Skeletal muscle satellite cell (primary cell): ENCODE measurements around the gene MSS51.

ENCODE experiments used
- H3K27me3 ChIP-seq: 2 replicates; pipeline ENCODE4 v1.7.0; 2013; ENCODE audit warnings: low read length; ENCODE audit not compliant: control insufficient read depth, insufficient read depth
- H3K36me3 ChIP-seq: 2 replicates; pipeline ENCODE4 v1.7.0; 2013; ENCODE audit warnings: mild to moderate bottlenecking, control low read depth, low read length; ENCODE audit not compliant: insufficient read depth
- H3K4me1 ChIP-seq: 2 replicates; pipeline ENCODE4 v1.7.0; 2013; ENCODE audit warnings: low read length; ENCODE audit not compliant: control insufficient read depth, insufficient read depth
- H3K4me2 ChIP-seq: 2 replicates; pipeline ENCODE4 v1.7.0; 2013; ENCODE audit warnings: mild to moderate bottlenecking, low read length
- H3K4me3 ChIP-seq: 2 replicates; pipeline ENCODE4 v1.7.0; 2013; ENCODE audit warnings: low read length
- H3K9ac ChIP-seq: 2 replicates; pipeline ENCODE4 v1.7.0; 2013; ENCODE audit warnings: mild to moderate bottlenecking, low read depth, low read length, moderate library complexity
- H3K9me3 ChIP-seq: replicated peaks from 2 replicates; pipeline ENCODE4 v1.7.0; 2013; ENCODE audit warnings: mild to moderate bottlenecking, control low read depth, low read length

MSS51 gene

DNA sequence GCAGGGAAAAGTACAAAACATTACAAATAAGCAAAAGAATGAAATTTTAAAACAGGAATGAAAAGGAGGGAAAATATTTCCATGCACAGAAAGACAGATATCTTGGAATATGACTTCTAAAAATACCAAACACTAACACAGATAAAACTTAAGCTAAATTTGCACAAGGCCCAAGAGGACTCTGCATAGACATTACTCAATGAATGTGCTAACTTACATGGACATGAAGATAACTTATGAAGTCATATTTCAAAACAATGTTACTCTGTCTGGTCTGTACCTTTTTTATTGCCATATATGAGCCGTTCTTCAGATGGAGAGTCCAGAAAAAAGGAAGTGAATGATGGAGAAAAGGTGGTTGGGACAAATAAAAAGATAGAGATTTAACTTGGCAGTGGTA is 15.0 kb upstream of the MSS51 start:
- Histone ChIP-seq H3K4me1 (no peaks in the 10 kb centered on the region), H3K9ac (no peak overlapping the region), H3K9me3 (no peaks in the 10 kb centered on the region), H3K36me3 (peaks cover 17% of the 10 kb centered on the region), H3K4me3 (no peak overlapping the region), H3K4me2 (no peak overlapping the region), H3K27me3 (no peaks in the 10 kb centered on the region)

DNA sequence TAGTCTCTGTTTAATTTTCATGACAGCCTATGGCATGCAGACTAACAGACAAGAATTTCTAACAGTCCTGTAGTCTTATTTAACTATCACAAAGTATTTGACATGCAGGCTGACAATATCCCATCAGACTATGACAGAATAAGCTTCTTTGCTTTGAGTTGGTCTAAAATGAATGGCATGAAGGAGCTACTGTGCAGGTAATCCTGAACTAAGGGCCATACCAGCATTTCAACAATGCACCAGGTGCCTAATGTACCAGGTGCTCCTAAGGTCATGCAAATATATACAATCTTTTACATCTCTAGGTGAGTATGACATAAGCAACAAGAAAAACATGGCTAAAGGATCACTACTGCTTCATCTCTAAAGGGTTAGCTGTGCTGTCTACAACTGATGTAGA is 13.6 kb upstream of the MSS51 start:
- H3K4me3 ChIP-seq, result no peak overlapping the region
- no peak overlapping the region for H3K4me2 ChIP-seq
- no peaks in the 10 kb centered on the region for H3K9me3 ChIP-seq
- H3K27me3 ChIP-seq, result no peaks in the 10 kb centered on the region
- no peaks in the 10 kb centered on the region for H3K4me1 ChIP-seq
- H3K36me3 ChIP-seq, result peaks cover 14% of the 10 kb centered on the region
- H3K9ac ChIP-seq, result no peak overlapping the region

DNA sequence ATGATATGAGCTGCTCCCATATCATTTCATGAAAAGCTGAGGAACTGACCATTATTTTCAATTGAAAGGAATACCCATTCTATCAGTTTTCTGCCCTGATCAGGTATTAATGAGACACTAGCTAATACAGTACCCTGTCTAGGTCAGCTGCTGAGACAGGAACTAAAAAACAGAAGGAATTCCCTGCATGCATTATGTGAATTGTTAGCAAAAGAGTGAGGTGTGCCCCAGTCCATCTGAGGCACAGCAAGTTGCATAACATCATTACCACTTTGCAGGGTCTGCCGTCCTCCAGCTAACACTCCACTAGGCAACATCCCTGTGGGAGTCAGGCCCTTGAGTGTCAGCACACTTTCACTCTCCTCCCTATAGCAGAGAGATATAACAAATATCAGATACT is 11.1 kb upstream of the MSS51 start:
- no peak overlapping the region for H3K4me3 ChIP-seq
- no peaks in the 10 kb centered on the region for H3K9me3 ChIP-seq
- no peak overlapping the region for H3K9ac ChIP-seq
- H3K4me1 ChIP-seq, result peaks cover 14% of the 10 kb centered on the region
- no peaks in the 10 kb centered on the region for H3K27me3 ChIP-seq
- H3K36me3 ChIP-seq, result peaks cover 16% of the 10 kb centered on the region
- H3K4me2 ChIP-seq, result no peak overlapping the region

DNA sequence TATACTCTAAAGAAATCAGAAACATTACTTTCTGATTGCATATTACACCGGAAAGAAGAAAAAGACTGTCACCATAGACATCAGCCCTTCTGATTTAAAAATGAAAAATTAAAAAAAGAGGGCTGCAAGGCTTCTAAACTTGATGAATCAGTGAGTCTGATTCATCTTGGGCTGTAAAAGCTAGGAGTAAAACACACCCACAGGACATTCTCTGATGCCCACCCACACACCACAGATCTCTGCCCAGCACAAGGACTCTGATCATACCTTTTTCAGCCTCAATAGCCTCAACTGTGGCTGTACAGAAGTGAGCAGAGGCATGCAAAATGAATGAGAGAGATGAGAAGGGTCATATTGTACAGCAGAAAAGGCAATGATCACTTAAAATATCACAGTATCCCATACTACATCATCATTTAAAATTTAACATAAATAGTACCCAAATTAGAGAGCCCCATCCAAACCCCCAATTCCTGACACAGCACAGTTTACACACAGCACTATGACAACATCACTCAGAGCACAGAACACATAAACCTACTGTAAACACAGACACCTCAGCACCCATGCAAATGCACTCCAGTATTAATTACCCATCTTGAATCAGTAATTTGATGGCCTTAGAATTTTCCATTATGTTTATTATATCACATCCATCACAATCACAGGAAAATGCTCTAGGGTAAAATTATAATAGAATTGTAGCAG is 6.4 kb upstream of the MSS51 start:
- Histone ChIP-seq H3K36me3 (peaks cover 33% of the 10 kb centered on the region), H3K4me2 (peak overlapping the region; percentile 74), H3K4me1 (peaks cover 29% of the 10 kb centered on the region), H3K9me3 (no peaks in the 10 kb centered on the region), H3K27me3 (no peaks in the 10 kb centered on the region), H3K9ac (peak overlapping the region; percentile 41), H3K4me3 (peak overlapping the region; percentile 40)

DNA sequence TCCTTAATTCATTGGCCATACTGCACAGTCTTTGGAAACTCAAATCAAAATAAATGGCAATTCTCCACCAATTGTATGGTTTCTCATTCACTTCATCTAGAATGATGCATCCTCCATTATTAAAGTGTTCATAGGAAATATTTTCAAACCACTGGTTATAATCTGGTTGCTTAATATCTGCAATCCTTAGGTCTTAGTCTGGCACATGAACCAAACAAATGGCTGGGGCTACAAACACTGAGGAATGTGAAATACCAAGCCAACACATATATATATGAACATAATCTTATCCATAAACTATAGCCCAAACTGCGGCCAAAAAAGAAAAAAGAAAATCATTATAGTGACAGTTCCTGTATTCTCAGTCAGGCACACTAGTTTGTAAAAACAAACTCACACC is 5.7 kb upstream of the MSS51 start:
- H3K36me3 ChIP-seq, result peaks cover 31% of the 10 kb centered on the region
- H3K4me2 ChIP-seq, result peak overlapping the region; percentile 74
- peak overlapping the region; percentile 41 for H3K9ac ChIP-seq
- no peaks in the 10 kb centered on the region for H3K27me3 ChIP-seq
- H3K9me3 ChIP-seq, result no peaks in the 10 kb centered on the region
- H3K4me1 ChIP-seq, result peaks cover 29% of the 10 kb centered on the region
- H3K4me3 ChIP-seq, result peak overlapping the region; percentile 40

DNA sequence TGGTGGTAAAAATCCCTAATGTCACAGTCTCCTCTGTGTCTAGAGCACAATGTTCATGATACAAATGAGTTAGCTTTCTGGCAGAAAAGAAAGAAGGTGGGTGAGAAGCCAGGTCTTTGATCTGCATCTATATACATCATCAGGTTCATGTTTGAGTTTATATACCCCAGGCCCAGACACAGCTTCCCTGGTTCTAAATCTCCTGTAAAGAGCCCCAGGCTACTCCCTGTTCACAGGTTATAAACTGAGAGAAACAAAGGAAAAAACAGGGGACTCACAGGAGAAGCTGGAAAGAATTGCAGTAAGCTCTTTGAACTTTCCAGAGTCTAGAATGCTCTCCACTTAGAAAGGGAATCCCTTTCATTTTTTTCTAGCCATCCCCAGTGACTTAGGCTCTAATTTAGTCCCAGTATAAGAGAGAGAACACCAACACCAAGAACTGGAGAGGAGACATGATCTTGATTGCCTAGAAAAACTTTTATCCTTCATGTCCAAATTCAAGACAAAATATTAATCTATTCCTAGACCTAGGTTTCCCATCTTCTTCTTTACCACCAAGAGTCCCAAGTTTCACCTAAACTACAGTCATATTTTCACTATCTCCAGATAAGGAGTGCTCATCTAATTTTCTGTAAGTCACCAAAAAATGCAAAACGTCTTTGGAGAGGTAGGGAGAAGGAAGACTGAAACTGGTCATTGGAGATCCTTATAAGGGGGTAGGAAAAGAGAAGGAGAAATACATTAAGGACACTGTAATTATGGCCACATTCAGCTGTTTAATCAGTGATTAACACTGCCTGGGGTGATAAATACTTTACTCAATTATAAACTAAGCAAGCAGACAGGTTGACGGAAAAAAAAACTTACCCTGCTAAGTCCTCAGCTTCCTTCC is 469 bp downstream of the MSS51 start:
- Histone ChIP-seq H3K9ac (no peak overlapping the region), H3K4me2 (no peak overlapping the region), H3K4me1 (peaks cover under 1% of the 10 kb centered on the region), H3K9me3 (no peaks in the 10 kb centered on the region), H3K36me3 (peaks cover 37% of the 10 kb centered on the region), H3K4me3 (no peak overlapping the region), H3K27me3 (no peaks in the 10 kb centered on the region)

DNA sequence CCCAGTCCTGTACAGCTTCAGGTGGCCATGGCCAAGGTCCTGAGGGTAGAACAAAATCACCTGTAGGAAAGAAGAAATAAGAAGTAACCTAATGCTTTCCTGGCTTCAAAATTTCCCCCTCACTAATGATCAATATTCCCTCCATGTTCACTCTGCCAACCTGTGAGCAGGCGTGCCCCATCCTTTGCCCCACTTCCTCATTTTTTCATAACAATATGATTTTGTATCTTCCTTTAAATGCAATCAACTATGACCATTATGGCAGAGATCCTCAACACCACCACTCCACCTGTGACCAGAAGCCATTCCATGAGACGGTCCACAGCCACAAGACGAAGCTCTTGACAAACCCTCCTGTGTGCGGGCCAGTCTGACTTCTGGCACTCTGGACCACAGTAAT is 7.0 kb downstream of the MSS51 start:
- Histone ChIP-seq H3K4me1 (no peaks in the 10 kb centered on the region), H3K27me3 (no peaks in the 10 kb centered on the region), H3K36me3 (peaks cover 64% of the 10 kb centered on the region), H3K4me2 (no peak overlapping the region), H3K9ac (no peak overlapping the region), H3K4me3 (no peak overlapping the region), H3K9me3 (no peaks in the 10 kb centered on the region)

DNA sequence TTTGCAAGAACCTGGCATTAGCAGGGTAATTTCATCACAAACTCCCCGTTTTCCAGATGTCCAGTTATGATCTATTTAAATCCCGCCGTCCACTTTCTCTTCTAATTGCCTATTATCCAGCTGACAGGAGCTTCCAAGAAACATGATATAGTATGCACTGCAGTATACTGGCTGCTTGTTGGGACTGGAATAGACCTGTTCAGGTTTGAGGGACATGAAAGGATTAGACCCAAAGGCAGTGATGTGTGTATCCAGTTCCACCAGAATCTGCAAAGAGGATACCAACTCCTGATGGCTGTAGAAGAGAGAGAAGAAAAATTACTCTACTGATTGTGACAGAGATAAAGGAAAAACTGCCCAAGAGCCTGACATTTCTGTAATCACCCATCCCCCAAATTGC is 8.9 kb downstream of the MSS51 start:
- peaks cover 56% of the 10 kb centered on the region for H3K36me3 ChIP-seq
- peaks cover 2% of the 10 kb centered on the region for H3K4me1 ChIP-seq
- H3K9me3 ChIP-seq, result no peaks in the 10 kb centered on the region
- no peaks in the 10 kb centered on the region for H3K27me3 ChIP-seq
- no peak overlapping the region for H3K4me3 ChIP-seq
- H3K9ac ChIP-seq, result no peak overlapping the region
- no peak overlapping the region for H3K4me2 ChIP-seq

DNA sequence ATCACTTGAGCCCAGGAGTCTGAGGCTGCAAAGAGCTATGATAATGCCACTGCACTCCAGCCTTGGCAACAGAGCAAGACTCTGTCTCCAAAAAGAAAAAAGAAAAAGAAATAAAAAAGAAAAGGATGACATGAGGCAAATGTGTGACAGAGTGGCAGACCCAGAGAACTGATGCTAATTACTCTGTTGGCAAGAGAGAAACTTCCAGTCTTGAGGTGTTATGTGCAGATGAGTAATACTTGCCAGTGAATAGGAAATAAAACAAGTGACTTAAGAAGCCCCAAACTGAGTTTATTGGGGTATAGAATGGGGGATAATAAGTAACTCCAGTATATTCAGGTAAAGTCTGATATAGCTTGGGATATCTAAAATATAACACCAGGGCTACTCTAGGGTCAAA is 10.1 kb downstream of the MSS51 start:
- Histone ChIP-seq H3K9ac (no peak overlapping the region), H3K4me2 (no peak overlapping the region), H3K36me3 (peaks cover 54% of the 10 kb centered on the region), H3K9me3 (no peaks in the 10 kb centered on the region), H3K4me3 (no peak overlapping the region), H3K27me3 (no peaks in the 10 kb centered on the region), H3K4me1 (peaks cover 3% of the 10 kb centered on the region)

DNA sequence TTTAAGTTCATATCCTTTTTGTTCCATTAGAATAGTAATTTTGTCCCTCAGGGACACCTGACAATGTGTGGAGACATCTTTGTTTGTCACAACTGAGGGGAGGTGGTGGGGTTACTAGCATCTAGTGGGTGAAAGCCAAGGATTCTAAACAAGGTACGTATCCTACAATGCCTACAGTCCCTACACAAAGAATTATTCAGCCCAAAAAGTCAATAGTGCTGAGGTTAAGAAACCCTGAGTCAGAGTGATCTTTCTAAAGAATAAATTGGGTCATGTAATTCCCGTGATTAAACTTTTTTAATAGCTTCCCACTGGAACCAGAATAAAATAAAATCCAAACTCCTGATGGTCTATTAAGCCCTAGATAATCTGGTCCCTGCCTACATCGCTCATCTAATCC is 16.8 kb downstream of the MSS51 start:
- peaks cover 10% of the 10 kb centered on the region for H3K4me1 ChIP-seq
- H3K4me2 ChIP-seq, result no peak overlapping the region
- no peak overlapping the region for H3K9ac ChIP-seq
- no peaks in the 10 kb centered on the region for H3K36me3 ChIP-seq
- H3K27me3 ChIP-seq, result no peaks in the 10 kb centered on the region
- H3K4me3 ChIP-seq, result no peak overlapping the region
- H3K9me3 ChIP-seq, result no peaks in the 10 kb centered on the region

DNA sequence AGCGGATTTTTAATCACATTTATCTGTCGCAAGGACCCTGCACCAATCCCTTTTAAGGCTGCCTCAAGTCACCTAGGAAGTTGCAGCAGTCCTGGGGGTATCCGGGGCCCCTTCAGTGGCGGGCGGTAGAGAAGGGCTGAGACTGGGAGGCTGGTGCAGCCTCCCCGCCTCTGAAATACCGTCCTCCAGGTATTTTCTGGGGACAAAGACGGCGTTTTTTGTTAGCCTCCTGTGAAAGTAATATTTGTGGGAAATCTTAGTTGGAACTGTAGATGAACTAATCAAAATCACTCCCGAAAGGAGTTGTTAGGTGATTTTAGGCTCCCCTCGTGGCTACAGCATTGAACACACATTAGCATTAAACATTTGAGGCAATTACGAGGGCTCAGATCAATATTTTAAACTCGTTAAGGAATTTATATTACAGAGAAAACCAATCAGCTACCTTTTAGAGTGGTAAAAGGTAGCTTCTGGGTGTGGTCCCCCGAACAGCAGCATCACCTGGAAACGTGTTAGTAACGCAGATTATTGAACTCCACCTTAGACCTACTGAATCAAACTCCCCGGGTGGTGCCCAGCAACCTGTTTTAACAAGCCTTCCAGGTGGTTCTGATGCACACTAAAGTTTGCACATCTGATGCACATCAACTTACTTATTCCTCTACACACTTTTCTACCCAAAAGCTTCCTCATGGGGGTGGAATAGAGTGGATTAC is 19.0 kb downstream of the MSS51 start:
- H3K4me1 ChIP-seq, result peaks cover 7% of the 10 kb centered on the region
- H3K9me3 ChIP-seq, result no peaks in the 10 kb centered on the region
- H3K27me3 ChIP-seq, result no peaks in the 10 kb centered on the region
- peak overlapping the region; percentile 87 for H3K4me2 ChIP-seq
- no peaks in the 10 kb centered on the region for H3K36me3 ChIP-seq
- H3K4me3 ChIP-seq, result peak overlapping the region; percentile 91
- H3K9ac ChIP-seq, result peak overlapping the region; percentile 94
